IPS DF 6.9 (cell line): ENCODE results near the gene ANKFY1.
"Not testable (repeated sequence)": the region's sequence is repeated elsewhere in the genome, so short reads cannot be mapped to it uniquely, and the experiment has no call there.

ENCODE experiments used
- DNase-seq: peaks from one replicate; pipeline ENCODE4 v3.0.0-alpha.2; 2013; ENCODE audit warnings: low read depth, low spot score
- H3K27ac ChIP-seq: one replicate; pipeline ENCODE4 v1.5.1; 2013; ENCODE audit warnings: low read length, control low read depth
- H3K27me3 ChIP-seq: 2 replicates; pipeline ENCODE4 v1.6.1; 2013; ENCODE audit warnings: mild to moderate bottlenecking, low read length; ENCODE audit not compliant: control insufficient read depth, insufficient read depth
- H3K36me3 ChIP-seq: 2 replicates; pipeline ENCODE4 v1.6.1; 2013; ENCODE audit warnings: low read length; ENCODE audit not compliant: control insufficient read depth, insufficient read depth
- H3K4me1 ChIP-seq: 2 replicates; pipeline ENCODE4 v1.6.1; 2013; ENCODE audit warnings: low read length; ENCODE audit not compliant: control insufficient read depth, insufficient read depth
- H3K4me3 ChIP-seq: 2 replicates; pipeline ENCODE4 v1.5.1; 2013; ENCODE audit warnings: mild to moderate bottlenecking, low read length
- H3K9me3 ChIP-seq: 2 replicates; pipeline ENCODE4 v1.6.1; 2013; ENCODE audit warnings: low read length, inconsistent platforms; ENCODE audit not compliant: control insufficient read depth, insufficient read depth
- WGBS: extraction: QIAGEN DNeasy Blood & Tissue Kit; methylation state at CpG from one replicate; pipeline ENCODE4 v1.1.7; 2013; ENCODE audit warnings: mixed read lengths, missing lambda C conversion rate; ENCODE audit not compliant: insufficient read length, insufficient coverage; 5-methylcytosine and 5-hydroxymethylcytosine counted together

ANKFY1 gene

DNA sequence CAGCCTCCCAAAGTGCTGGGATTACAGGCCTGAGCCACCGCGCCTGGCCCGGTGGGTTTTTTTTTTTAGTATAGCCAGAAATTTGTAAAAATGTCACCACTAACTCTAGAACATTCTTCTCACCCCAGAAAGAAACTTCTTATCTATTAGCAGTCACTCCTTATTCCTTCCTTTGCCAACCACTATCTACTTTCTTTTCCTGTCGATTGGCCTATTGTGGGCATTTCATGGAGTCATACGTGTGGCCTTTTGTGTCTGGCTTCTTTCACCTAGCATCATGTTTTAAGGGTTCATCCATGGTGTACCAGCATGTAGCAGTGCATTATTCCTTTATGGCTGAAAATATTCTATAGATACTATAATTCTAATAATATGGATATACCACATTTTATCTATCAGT, 117.1 kb downstream of the ANKFY1 start:
- no peaks in the 10 kb centered on the region for H3K4me1 ChIP-seq
- H3K9me3 ChIP-seq, result no peaks in the 10 kb centered on the region
- no CpG with 5 or more reads among the region's 5 CpGs for WGBS
- no peak overlapping the region for H3K27ac ChIP-seq
- DNase-seq, result no peak
- no peak overlapping the region for H3K4me3 ChIP-seq
- H3K36me3 ChIP-seq, result no peaks in the 10 kb centered on the region
- H3K27me3 ChIP-seq, result 0 out of 2 replicates have a peak, but pooled peaks cover 1% of the 10 kb centered on the region

- no peaks in the 10 kb centered on the region for H3K36me3 ChIP-seq
- peak overlapping the region; percentile 76; the same call in 1 of the 2 replicates for H3K4me3 ChIP-seq
- H3K27ac ChIP-seq, result no peak overlapping the region
- H3K4me1 ChIP-seq, result no peaks in the 10 kb centered on the region
- H3K9me3 ChIP-seq, result no peaks in the 10 kb centered on the region
- WGBS, result no CpG with 5 or more reads among the region's 3 CpGs
- 0 out of 2 replicates have a peak, but pooled peaks cover 1% of the 10 kb centered on the region for H3K27me3 ChIP-seq
- DNase-seq, result no peak
These were observed 119.4 kb downstream of the ANKFY1 start for GRCh38 chr17:4144422-4144747.

GRCh38 chr17:4143563-4144421, 120.0 kb downstream of the ANKFY1 start:
- Histone ChIP-seq H3K27me3 (no peaks in the 10 kb centered on the region), H3K36me3 (no peaks in the 10 kb centered on the region), H3K9me3 (no peaks in the 10 kb centered on the region), H3K27ac (no peak overlapping the region), H3K4me3 (peak overlapping the region; percentile 76), H3K4me1 (no peaks in the 10 kb centered on the region)
- peak; percentile 88 for DNase-seq
- WGBS, result no CpG with 5 or more reads among the region's 69 CpGs

- H3K27me3 ChIP-seq, result no peaks in the 10 kb centered on the region
- H3K4me3 ChIP-seq, result peak overlapping the region; percentile 90
- H3K9me3 ChIP-seq, result no peaks in the 10 kb centered on the region
- WGBS, result no CpG with 5 or more reads among the region's 56 CpGs
- H3K36me3 ChIP-seq, result no peaks in the 10 kb centered on the region
- H3K4me1 ChIP-seq, result no peaks in the 10 kb centered on the region
- H3K27ac ChIP-seq, result no peak overlapping the region
- no peak for DNase-seq
These were observed 121.5 kb downstream of the ANKFY1 start for GRCh38 chr17:4142107-4142900.

- no peak overlapping the region for H3K27ac ChIP-seq
- H3K4me1 ChIP-seq, result no peaks in the 10 kb centered on the region
- no peaks in the 10 kb centered on the region for H3K36me3 ChIP-seq
- DNase-seq, result no peak
- no peaks in the 10 kb centered on the region for H3K9me3 ChIP-seq
- no CpG with 5 or more reads among the region's 2 CpGs for WGBS
- H3K4me3 ChIP-seq, result no peak overlapping the region
- no peaks in the 10 kb centered on the region for H3K27me3 ChIP-seq
These were observed 123.7 kb downstream of the ANKFY1 start for GRCh38 chr17:4140125-4140524.

- not testable (repeated sequence) for DNase-seq, H3K27me3 ChIP-seq, H3K4me3 ChIP-seq, H3K36me3 ChIP-seq, H3K9me3 ChIP-seq, H3K4me1 ChIP-seq, H3K27ac ChIP-seq
- no CpG with 5 or more reads among the region's 9 CpGs for WGBS
These were observed 124.8 kb downstream of the ANKFY1 start for GRCh38 chr17:4138906-4139526.

DNA sequence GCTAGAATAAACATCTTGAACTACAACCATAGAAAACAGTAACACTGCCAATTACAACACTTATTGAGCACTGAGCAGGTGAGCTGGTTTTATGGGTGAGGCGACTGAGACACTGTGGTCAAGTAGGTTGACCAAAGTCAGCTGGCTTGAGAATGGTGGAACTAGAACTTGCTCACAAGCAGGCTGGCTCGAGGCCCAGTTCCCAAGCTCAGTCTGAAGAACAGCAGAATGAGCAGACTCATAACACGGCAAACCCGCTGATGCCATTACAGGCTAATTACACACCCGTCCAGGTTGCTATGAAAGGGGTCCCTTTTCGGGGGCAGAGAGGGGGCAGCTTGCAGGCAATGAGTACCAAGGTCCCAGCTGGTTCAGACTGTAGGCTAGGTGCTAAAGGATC, 127.4 kb downstream of the ANKFY1 start:
- H3K4me1 ChIP-seq, result no peaks in the 10 kb centered on the region
- WGBS, result no CpG with 5 or more reads among the region's 6 CpGs
- no peak overlapping the region for H3K27ac ChIP-seq
- H3K27me3 ChIP-seq, result no peaks in the 10 kb centered on the region
- no peaks in the 10 kb centered on the region for H3K36me3 ChIP-seq
- DNase-seq, result no peak
- H3K4me3 ChIP-seq, result no peak overlapping the region
- no peaks in the 10 kb centered on the region for H3K9me3 ChIP-seq

DNA sequence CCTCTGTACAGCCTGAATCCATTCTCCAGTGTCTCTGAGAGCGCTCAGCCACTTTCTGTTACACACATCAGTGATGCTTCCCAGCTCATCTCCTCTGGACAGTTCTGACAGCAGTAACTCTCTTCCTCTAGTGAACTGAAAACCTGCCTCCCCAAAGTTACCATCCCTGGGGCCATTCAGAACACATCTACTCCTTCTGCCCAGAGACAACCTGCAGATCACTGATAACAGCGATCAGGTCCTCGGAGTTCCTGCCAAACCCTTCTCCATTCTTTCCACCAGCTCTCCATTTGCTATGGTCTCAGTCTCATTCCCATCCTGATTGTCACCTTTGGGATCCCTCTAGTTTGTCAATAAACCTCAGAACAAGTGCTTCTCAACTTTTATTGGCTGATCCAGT, 128.3 kb downstream of the ANKFY1 start:
- WGBS, result no CpG with 5 or more reads among the region's 3 CpGs
- H3K36me3 ChIP-seq, result no peaks in the 10 kb centered on the region

GRCh38 chr17:4134721-4135120, 129.1 kb downstream of the ANKFY1 start:
- DNase-seq, result no peak
- Histone ChIP-seq H3K27me3 (no peaks in the 10 kb centered on the region), H3K36me3 (no peaks in the 10 kb centered on the region), H3K27ac (no peak overlapping the region), H3K4me3 (no peak overlapping the region), H3K9me3 (no peaks in the 10 kb centered on the region), H3K4me1 (no peaks in the 10 kb centered on the region)
- WGBS, result no CpG with 5 or more reads among the region's 3 CpGs

More for the DNA sequence above, 128.3 kb downstream of the ANKFY1 start:
- DNase-seq, result no peak
- no peaks in the 10 kb centered on the region for H3K27me3 ChIP-seq
- H3K4me3 ChIP-seq, result no peak overlapping the region
- H3K27ac ChIP-seq, result no peak overlapping the region
- no peaks in the 10 kb centered on the region for H3K9me3 ChIP-seq
- no peaks in the 10 kb centered on the region for H3K4me1 ChIP-seq

DNA sequence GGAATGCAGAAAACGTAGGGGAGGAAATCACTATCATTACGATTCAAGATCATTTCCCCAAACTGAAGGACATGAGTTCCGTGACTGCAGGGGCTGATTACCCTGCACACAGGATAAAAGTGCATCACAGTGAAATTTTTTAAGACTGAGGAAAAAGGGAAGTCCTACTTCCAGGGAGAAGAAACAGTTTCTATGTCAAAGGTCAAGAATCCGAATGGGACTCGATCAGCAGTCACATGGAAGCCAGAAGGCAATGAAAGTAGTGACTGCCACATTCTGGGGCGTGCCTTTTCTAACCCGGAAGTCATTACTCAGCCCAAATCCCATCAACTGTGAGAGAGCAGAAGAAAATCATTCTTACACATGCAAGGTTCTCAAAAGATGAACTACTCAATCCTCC, 133.1 kb downstream of the ANKFY1 start:
- Histone ChIP-seq H3K27ac (no peak overlapping the region), H3K36me3 (no peaks in the 10 kb centered on the region), H3K4me3 (no peak overlapping the region), H3K27me3 (no peaks in the 10 kb centered on the region), H3K9me3 (no peaks in the 10 kb centered on the region), H3K4me1 (no peaks in the 10 kb centered on the region)
- WGBS, result no CpG with 5 or more reads among the region's 7 CpGs
- DNase-seq, result no peak
